GM12878 (cell line): ENCODE results near the gene ENDOV. TPM values are rescaled to one million over a fixed set of nuclear protein-coding genes. Genes with fewer than 3 reads are reported as not detected.
A peak's percentile ranks its signal among the peaks of the same experiment; 100 is the strongest.

Source experiments
- ATAC-seq: fragments of 200-7000 bp; cut with Tn5 transposase; 3 replicates; pipeline ENCODE4 v1.9.1; 2020; ENCODE audit warnings: mild to moderate bottlenecking, moderate library complexity
- BruUV-seq: library from RNA; stranded (reverse); fragments of 400-500 nt; replicated peaks from 2 replicates; lab custom pipeline; 2021; lab: Mats Ljungman, UMichigan
- CTCF ChIA-PET: fragments of 300-600 bp; sonication (Branson Sonifier 250); formaldehyde crosslinking; extraction: SDS; loops from one replicate; lab custom pipeline; 2021; ENCODE audit warnings: inconsistent platforms; lab: Yijun Ruan, JAX
- POLR2A ChIA-PET: fragments of 350-600 bp; formaldehyde crosslinking; extraction: SDS; loops from one replicate; lab custom pipeline; 2021; ENCODE audit warnings: inconsistent platforms; lab: Charles Lee
- RAD21 ChIA-PET: fragments of 300-600 bp; sonication (Branson Sonifier 250); formaldehyde crosslinking; loops from one replicate; lab custom pipeline; 2023; ENCODE audit warnings: antibody characterized with exemption; ENCODE audit not compliant: unreplicated experiment; lab: Charles Lee
- SMC1A ChIA-PET: fragments of 300-600 bp; sonication (Branson Sonifier 250); formaldehyde crosslinking; loops from one replicate; lab custom pipeline; 2023; ENCODE audit not compliant: unreplicated experiment, uncharacterized antibody; lab: Charles Lee
- DNase-seq: peaks from one replicate; pipeline ENCODE4 v3.0.0-alpha.2; 2011; ENCODE audit warnings: low read depth, low spot score
- FAIRE-seq: peaks from 3 replicates; lab custom pipeline; 2011; peaks lifted over from hg19 to GRCh38; lab: Jason Lieb, UNC
- H2AFZ ChIP-seq: 2 replicates; pipeline ENCODE4 v1.6.0; 2011; ENCODE audit warnings: low read depth, low read length, control low read depth; ENCODE audit not compliant: control insufficient read depth
- H3K27ac ChIP-seq: 2 replicates; pipeline ENCODE4 v1.5.1; 2011; ENCODE audit warnings: control low read depth; ENCODE audit not compliant: control insufficient read depth, insufficient read depth
- H3K27me3 ChIP-seq, 2 experiments: replicated peaks in 1 of 2; 2 replicates each; pipeline versions ENCODE4 v1.6.0 to v1.6.1; 2011; ENCODE audit warnings: low read length in 1 of 2; ENCODE audit not compliant: control insufficient read depth in 2 of 2, insufficient read depth in 2 of 2
- H3K36me3 ChIP-seq, 2 experiments: 2 replicates each; pipeline ENCODE4 v1.5.1; 2011; ENCODE audit warnings: low read length in 1 of 2; ENCODE audit not compliant: control insufficient read depth in 2 of 2, insufficient read depth in 2 of 2
- H3K4me1 ChIP-seq: 2 replicates; pipeline ENCODE4 v1.6.1; 2011; ENCODE audit warnings: mild to moderate bottlenecking, low read length, moderate library complexity, mixed read lengths; ENCODE audit not compliant: control insufficient read depth, insufficient read depth
- H3K4me2 ChIP-seq: 2 replicates; pipeline ENCODE4 v1.6.0; 2011; ENCODE audit warnings: control low read depth; ENCODE audit not compliant: control insufficient read depth, insufficient read depth
- H3K4me3 ChIP-seq: fragments of 200-600 bp; sonication (generic); 2 replicates; pipeline ENCODE4 v1.5.1; 2016
- H3K79me2 ChIP-seq: 2 replicates; pipeline ENCODE4 v1.6.0; 2011; ENCODE audit warnings: low read length; ENCODE audit not compliant: control insufficient read depth, insufficient read depth
- H3K9ac ChIP-seq: 2 replicates; pipeline ENCODE4 v1.8.0; 2011; ENCODE audit warnings: low read length, control low read depth, mixed read lengths; ENCODE audit not compliant: control insufficient read depth, insufficient read depth
- H3K9me3 ChIP-seq: replicated peaks from 3 replicates; pipeline ENCODE4 v1.5.1; 2011; ENCODE audit warnings: mild to moderate bottlenecking, low read length; ENCODE audit not compliant: control insufficient read depth, insufficient read depth
- H4K20me1 ChIP-seq: 2 replicates; pipeline ENCODE4 v1.6.0; 2011; ENCODE audit not compliant: control insufficient read depth, insufficient read depth
- CEBPB ChIP-seq, 2 experiments: fragments of 150-350 bp in 1 of 2; IDR thresholded peaks; 2 replicates each; pipeline ENCODE4 v1.6.1; 2012 to 2014; ENCODE audit warnings: low read depth in 2 of 2, low read length in 2 of 2, borderline replicate concordance in 1 of 2, inconsistent platforms in 1 of 2
- SP1 ChIP-seq: IDR thresholded peaks from one replicate; pipeline ENCODE4 v1.6.1; 2011; ENCODE audit warnings: low read depth, low read length
- WGBS: methylation state at CpG from one replicate; pipeline ENCODE4 v1.1.6; 2016; ENCODE audit warnings: low lambda C conversion rate; ENCODE audit not compliant: insufficient replicate concordance, insufficient coverage; ENCODE audit errors: missing lambda C conversion rate; 5-methylcytosine and 5-hydroxymethylcytosine counted together
- in situ Hi-C: fragments of 300-500 bp; cut with MboI; formaldehyde crosslinking; loops from 9 replicates; pipeline ENCODE4 v1.14.3; 2018; ENCODE audit warnings: mixed read lengths
- intact Hi-C: fragments of 100-400 bp; cut with micrococcal nuclease; formaldehyde crosslinking; loops from one replicate; pipeline ENCODE4 v1.14.2; 2022; ENCODE audit not compliant: unreplicated experiment
- polyA plus RNA-seq, 11 experiments: library from polyadenylated mRNA; depleted of rRNA in 4 of 11; unstranded in 6 of 11; stranded (reverse) in 5 of 11; fragments of >200 nt; fragmentation: Nextera tagmentation in 4 of 11; fragmentation: Illumina TruSeq in 1 of 11; extraction: Ambion mirVana in 4 of 11; extraction: Trizol in 1 of 11; gene quantifications; 1 replicate in 1 of 11; 2 replicates in 10 of 11; pipeline versions ENCODE4 v1.2.1 to v1.2.3, GENCODE V29; 2011 to 2016; ENCODE audit warnings: inconsistent platforms in 2 of 11, missing spikeins in 2 of 11, low read depth in 1 of 11
- total RNA-seq, 4 experiments: library from RNA; depleted of rRNA in 3 of 4; stranded (reverse); fragments of >200 nt in 3 of 4; fragmentation: Illumina TruSeq in 1 of 4; extraction: Trizol in 1 of 4; gene quantifications; 2 replicates each; pipeline versions ENCODE4 v1.2.1 to v1.2.3, GENCODE V29; 2013 to 2021
- TF ChIP-seq, protein P1 (sequence below): IDR thresholded peaks from 2 replicates; pipeline ENCODE4 v1.6.1; 2011; ENCODE audit warnings: borderline replicate concordance, low read depth, mild to moderate bottlenecking, moderate library complexity, low read length; ENCODE audit not compliant: insufficient read depth, poor library complexity, severe bottlenecking
- TF ChIP-seq, protein P2 (sequence below): IDR thresholded peaks from 2 replicates; pipeline ENCODE4 v1.6.1; 2011; ENCODE audit warnings: borderline replicate concordance, low read depth, mild to moderate bottlenecking, moderate library complexity, mixed read lengths, low read length; ENCODE audit not compliant: insufficient read depth; ENCODE audit errors: extremely low read length

Gene ENDOV
- total and polyA plus RNA-seq, 10 of the 15 experiments (the other 5 are each of a cell fraction or from before 2014, with no cell fraction given): 0.63 to 11.9 (median 8.1) TPM

DNA sequence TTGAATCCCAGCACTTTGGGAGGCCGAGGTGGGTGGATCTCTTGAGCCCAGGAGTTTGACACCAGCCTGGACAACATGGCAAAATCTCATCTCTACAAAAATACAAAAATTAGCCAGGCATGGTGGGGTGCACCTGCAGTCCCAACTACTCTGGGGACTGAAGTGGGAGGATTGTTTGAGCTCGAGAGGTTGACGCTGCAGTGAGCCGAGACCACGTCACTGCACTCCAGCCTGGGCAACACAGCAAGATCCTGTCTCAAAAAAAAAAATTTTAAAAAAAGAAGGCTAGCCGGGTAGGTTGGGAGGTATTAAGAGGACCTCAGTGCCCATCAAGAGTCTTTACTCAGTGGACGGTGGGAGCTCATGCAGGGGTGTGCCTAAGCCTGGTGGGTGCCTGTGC lies 65.3 kb downstream of the ENDOV start (continued):
- TF ChIP-seq, protein P1, sequence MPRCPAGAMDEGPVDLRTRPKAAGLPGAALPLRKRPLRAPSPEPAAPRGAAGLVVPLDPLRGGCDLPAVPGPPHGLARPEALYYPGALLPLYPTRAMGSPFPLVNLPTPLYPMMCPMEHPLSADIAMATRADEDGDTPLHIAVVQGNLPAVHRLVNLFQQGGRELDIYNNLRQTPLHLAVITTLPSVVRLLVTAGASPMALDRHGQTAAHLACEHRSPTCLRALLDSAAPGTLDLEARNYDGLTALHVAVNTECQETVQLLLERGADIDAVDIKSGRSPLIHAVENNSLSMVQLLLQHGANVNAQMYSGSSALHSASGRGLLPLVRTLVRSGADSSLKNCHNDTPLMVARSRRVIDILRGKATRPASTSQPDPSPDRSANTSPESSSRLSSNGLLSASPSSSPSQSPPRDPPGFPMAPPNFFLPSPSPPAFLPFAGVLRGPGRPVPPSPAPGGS: no peak
- no peak for TF ChIP-seq SP1

DNA sequence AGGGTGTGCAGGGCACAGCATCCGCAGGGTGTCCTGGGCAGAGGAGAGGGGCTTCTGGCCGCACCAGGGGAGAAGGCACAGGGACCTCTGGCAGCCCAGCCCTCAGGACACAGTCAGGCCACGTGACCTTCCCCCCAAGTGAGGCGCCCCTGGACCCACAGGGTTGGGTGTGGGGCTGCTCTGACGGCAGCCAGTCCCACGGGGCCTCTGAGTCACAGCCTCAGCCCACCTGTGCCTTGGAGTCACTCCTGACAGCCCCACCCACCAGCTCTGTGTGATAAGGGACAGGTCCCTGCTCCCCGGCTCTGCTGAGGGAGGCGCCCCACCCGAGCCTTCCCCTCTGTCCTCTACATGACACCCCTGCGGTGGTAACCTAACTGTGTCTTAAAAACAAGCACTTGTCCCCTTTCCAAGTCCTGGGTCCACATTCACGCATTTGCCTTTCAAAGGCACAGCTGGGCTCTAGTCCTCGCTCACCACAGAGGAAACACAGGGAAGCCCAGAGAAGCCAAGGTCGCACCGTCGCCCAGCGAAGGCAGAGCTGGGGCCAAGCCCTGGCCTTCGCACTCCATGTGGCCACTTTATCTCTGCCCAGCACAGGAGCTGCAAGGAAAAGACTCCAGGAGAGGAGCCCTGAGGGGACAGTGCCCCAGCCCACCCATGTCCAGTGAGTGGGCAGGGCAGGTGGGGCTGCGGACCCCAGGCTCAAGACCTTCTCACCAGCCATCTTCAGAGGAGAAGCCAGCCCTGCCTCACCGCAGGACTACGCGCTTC lies 66.5 kb downstream of the ENDOV start:
- ChIA-PET CTCF (no interaction called here), RAD21 (no interaction called here), POLR2A (no interaction called here), SMC1A (no interaction called here)
- no peaks in the 10 kb centered on the region for H3K79me2 ChIP-seq
- no peaks in the 10 kb centered on the region for H3K9me3 ChIP-seq
- no peak overlapping the region for H3K4me3 ChIP-seq
- no peak overlapping the region for H3K9ac ChIP-seq
- H3K4me1 ChIP-seq: no peaks in the 10 kb centered on the region
- no peaks in the 10 kb centered on the region for H3K36me3 ChIP-seq
- no peak overlapping the region for H2AFZ ChIP-seq
- 33% methylated on average over 21 of the region's 21 CpGs for WGBS
- ATAC-seq (no peak), FAIRE-seq (no peak), DNase-seq (no peak)
- no peak overlapping the region for H3K27ac ChIP-seq
- no TSS peak for BruUV-seq
- intact Hi-C loops: no loop called here
- no peaks in the 10 kb centered on the region for H4K20me1 ChIP-seq
- no peak overlapping the region for H3K4me2 ChIP-seq
- in situ Hi-C loops: no loop called here
- TF ChIP-seq, protein P2, sequence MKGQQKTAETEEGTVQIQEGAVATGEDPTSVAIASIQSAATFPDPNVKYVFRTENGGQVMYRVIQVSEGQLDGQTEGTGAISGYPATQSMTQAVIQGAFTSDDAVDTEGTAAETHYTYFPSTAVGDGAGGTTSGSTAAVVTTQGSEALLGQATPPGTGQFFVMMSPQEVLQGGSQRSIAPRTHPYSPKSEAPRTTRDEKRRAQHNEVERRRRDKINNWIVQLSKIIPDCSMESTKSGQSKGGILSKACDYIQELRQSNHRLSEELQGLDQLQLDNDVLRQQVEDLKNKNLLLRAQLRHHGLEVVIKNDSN: peak; percentile 16
- TF ChIP-seq CEBPB (IDR thresholded peaks at IDR 0.05; ENCODE audit: borderline replicate concordance in 1 of 2, low read depth in 2 of 2, low read length in 2 of 2): no peak
- H3K27me3 ChIP-seq: peaks cover 0 to 9% of the 10 kb centered on the region in 2 experiments
